ENCODE data around the gene ZNF792. TPM values are rescaled to one million over a fixed set of nuclear protein-coding genes. Genes with fewer than 3 reads are reported as not detected.
A peak's percentile ranks its signal among the peaks of the same experiment; 100 is the strongest.
"Not testable (repeated sequence)": the region's sequence is repeated elsewhere in the genome, so short reads cannot be mapped to it uniquely, and the experiment has no call there.

The ZNF792 gene
- total RNA-seq, 3 donors from 2014 or later, result 6.4 to 11.6 (median 11.1) TPM

DNA sequence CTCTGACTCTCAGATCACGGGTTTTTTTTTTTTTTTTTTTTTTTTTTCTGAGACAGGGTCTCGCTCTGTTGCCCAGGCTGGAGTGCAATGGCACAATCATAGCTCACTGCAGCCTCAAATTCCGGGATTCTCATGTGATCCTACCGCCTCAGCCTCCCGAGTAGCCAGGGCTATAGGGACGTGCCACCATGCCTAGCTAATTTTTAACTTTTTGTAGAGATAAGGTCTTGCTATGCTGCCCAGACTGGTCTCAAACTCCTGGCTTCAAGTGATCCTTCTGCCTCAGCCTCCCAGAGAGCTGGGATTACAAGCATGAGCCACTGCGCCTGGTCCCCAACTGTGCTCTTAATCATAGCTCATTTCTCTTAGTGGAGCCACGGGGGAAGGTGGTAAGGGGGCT, 31.5 kb upstream of the ZNF792 start:
- no peak overlapping the region for H3K4me3 ChIP-seq
- intact Hi-C loops (cut with DNase I; ENCODE audit: low total_unique reads), result no loop called here
- H3K27me3 ChIP-seq, result no peaks in the 10 kb centered on the region
- TF ChIP-seq POLR2AphosphoS5 (IDR thresholded peaks at IDR 0.05) (no peak), POLR2A (IDR thresholded peaks at IDR 0.05) (no peak)
- TF ChIP-seq, protein P1, sequence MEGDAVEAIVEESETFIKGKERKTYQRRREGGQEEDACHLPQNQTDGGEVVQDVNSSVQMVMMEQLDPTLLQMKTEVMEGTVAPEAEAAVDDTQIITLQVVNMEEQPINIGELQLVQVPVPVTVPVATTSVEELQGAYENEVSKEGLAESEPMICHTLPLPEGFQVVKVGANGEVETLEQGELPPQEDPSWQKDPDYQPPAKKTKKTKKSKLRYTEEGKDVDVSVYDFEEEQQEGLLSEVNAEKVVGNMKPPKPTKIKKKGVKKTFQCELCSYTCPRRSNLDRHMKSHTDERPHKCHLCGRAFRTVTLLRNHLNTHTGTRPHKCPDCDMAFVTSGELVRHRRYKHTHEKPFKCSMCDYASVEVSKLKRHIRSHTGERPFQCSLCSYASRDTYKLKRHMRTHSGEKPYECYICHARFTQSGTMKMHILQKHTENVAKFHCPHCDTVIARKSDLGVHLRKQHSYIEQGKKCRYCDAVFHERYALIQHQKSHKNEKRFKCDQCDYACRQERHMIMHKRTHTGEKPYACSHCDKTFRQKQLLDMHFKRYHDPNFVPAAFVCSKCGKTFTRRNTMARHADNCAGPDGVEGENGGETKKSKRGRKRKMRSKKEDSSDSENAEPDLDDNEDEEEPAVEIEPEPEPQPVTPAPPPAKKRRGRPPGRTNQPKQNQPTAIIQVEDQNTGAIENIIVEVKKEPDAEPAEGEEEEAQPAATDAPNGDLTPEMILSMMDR (IDR thresholded peaks at IDR 0.05), result no peak
- H3K9me3 ChIP-seq, result no peaks in the 10 kb centered on the region
- H3K36me3 ChIP-seq, result no peaks in the 10 kb centered on the region
- peak overlapping the region in 1 of 2 donors; percentile 45 for H3K27ac ChIP-seq
- no peaks in the 10 kb centered on the region for H3K4me1 ChIP-seq
- DNase-seq (ENCODE audit: low spot score in 2 of 2), result no peak

GRCh38 chr19:34994643-34995541, 30.9 kb upstream of the ZNF792 start:
- Histone ChIP-seq H3K9me3 (no peaks in the 10 kb centered on the region), H3K27me3 (no peaks in the 10 kb centered on the region), H3K4me1 (no peaks in the 10 kb centered on the region), H3K4me3 (no peak overlapping the region), H3K27ac (peak overlapping the region; percentile 48 to 66), H3K36me3 (no peaks in the 10 kb centered on the region)
- intact Hi-C loops (cut with DNase I; ENCODE audit: low total_unique reads), result no loop called here
- no peak for TF ChIP-seq POLR2AphosphoS5 (IDR thresholded peaks at IDR 0.05)
- TF ChIP-seq, protein P1 (IDR thresholded peaks at IDR 0.05), result no peak
- peak in 1 of 2 donors; percentile 82 for DNase-seq (ENCODE audit: low spot score in 2 of 2)

DNA sequence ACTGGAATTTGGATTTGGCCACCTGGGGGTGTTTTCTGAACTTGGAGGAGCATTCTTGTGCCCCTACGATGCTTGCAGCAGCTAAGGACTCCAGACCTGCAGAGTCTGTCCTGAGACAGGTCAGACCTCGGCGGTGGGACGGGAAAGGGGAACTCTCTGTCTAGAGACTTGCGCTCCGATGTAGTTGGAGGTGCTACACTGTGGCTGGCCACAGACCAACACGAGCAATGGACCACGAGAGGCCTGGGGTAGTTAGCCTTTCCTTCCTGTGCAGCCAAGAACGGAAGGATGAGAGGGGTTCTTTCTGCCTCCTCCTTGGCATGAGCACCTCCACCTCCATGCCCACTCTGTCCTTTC, 30.2 kb upstream of the ZNF792 start:
- H3K4me3 ChIP-seq, result no peak overlapping the region
- H3K9me3 ChIP-seq, result no peaks in the 10 kb centered on the region
- intact Hi-C loops (cut with DNase I; ENCODE audit: low total_unique reads), result no loop called here
- H3K27me3 ChIP-seq, result no peaks in the 10 kb centered on the region
- H3K36me3 ChIP-seq, result no peaks in the 10 kb centered on the region
- TF ChIP-seq, protein P1 (IDR thresholded peaks at IDR 0.05), result no peak
- TF ChIP-seq POLR2A (IDR thresholded peaks at IDR 0.05) (no peak), POLR2AphosphoS5 (IDR thresholded peaks at IDR 0.05) (no peak)
- DNase-seq (ENCODE audit: low spot score in 2 of 2), result no peak
- H3K4me1 ChIP-seq, result no peaks in the 10 kb centered on the region
- peak overlapping the region; percentile 48 to 66 for H3K27ac ChIP-seq

GRCh38 chr19:34992582-34992981, 28.6 kb upstream of the ZNF792 start:
- intact Hi-C loops (cut with DNase I; ENCODE audit: low total_unique reads); H3K9me3 ChIP-seq; H3K27ac ChIP-seq: not testable (repeated sequence)

GRCh38 chr19:34991542-34992333, 27.7 kb upstream of the ZNF792 start:
- no peak overlapping the region for H3K4me3 ChIP-seq
- TF ChIP-seq, protein P1 (IDR thresholded peaks at IDR 0.05), result no peak
- TF ChIP-seq POLR2A (IDR thresholded peaks at IDR 0.05) (no peak), POLR2AphosphoS5 (IDR thresholded peaks at IDR 0.05) (no peak)

More at GRCh38 chr19:34992582-34992981, 28.6 kb upstream of the ZNF792 start:
- H3K36me3 ChIP-seq; H3K4me1 ChIP-seq; DNase-seq (ENCODE audit: low spot score in 2 of 2); H3K4me3 ChIP-seq; H3K27me3 ChIP-seq: not testable (repeated sequence)

More at GRCh38 chr19:34991542-34992333, 27.7 kb upstream of the ZNF792 start:
- Histone ChIP-seq H3K27ac (no peak overlapping the region), H3K4me1 (no peaks in the 10 kb centered on the region), H3K9me3 (no peaks in the 10 kb centered on the region), H3K27me3 (no peaks in the 10 kb centered on the region), H3K36me3 (no peaks in the 10 kb centered on the region)
- intact Hi-C loops (cut with DNase I; ENCODE audit: low total_unique reads), result no loop called here
- no peak for DNase-seq (ENCODE audit: low spot score in 2 of 2)
